ENCODE data around the gene OR5H1. TPM values are rescaled to one million over a fixed set of nuclear protein-coding genes. Genes with fewer than 3 reads are reported as not detected.

OR5H1 gene
- total and polyA plus RNA-seq, 2 of the 4 experiments (the other 2 are of a cell fraction): not detected

GRCh38 chr3:98109807-98110549, 20.5 kb upstream of the OR5H1 start:
- no peak overlapping the region for H3K18ac ChIP-seq (ENCODE audit: low read depth, low read length)
- no peak for TF ChIP-seq SMC3 (IDR thresholded peaks at IDR 0.05; ENCODE audit: low read depth, low read length)
- TF ChIP-seq NFE2L2 (IDR thresholded peaks at IDR 0.05; ENCODE audit: low read depth, low read length): no peak
- TF ChIP-seq POLR2A (IDR thresholded peaks at IDR 0.05; ENCODE audit: low read depth, low read length): no peak
- TF ChIP-seq MAZ (IDR thresholded peaks at IDR 0.05; ENCODE audit: borderline replicate concordance, low read depth, low read length): no peak
- TF ChIP-seq RFX5 (IDR thresholded peaks at IDR 0.05; ENCODE audit: low read depth, low read length): no peak
- no peak for TF ChIP-seq CEBPB (IDR thresholded peaks at IDR 0.05; ENCODE audit: low read depth, low read length)
- no peak for TF ChIP-seq CHD1 (IDR thresholded peaks at IDR 0.05; ENCODE audit: low read depth, low read length)
- TF ChIP-seq FOS (IDR thresholded peaks at IDR 0.05; ENCODE audit: low read depth, low read length): no peak
- TF ChIP-seq ELK1 (IDR thresholded peaks at IDR 0.05; ENCODE audit: borderline replicate concordance, low read depth, low read length): no peak
- no peak for TF ChIP-seq RCOR1 (IDR thresholded peaks at IDR 0.05; ENCODE audit: insufficient replicate concordance, low read length)
- no peak for TF ChIP-seq CTCF (conservative IDR thresholded peaks at IDR 0.05; ENCODE audit: low read depth, low read length)
- no peak for TF ChIP-seq BHLHE40 (IDR thresholded peaks at IDR 0.05; ENCODE audit: low read depth, low read length)
- TF ChIP-seq RAD21 (IDR thresholded peaks at IDR 0.05; ENCODE audit: low read length): no peak
- no peak for TF ChIP-seq USF2 (IDR thresholded peaks at IDR 0.05; ENCODE audit: low read depth, low read length)
- peaks cover 3% of the 10 kb centered on the region; the same call in 1 of the 2 replicates for H3K9me3 ChIP-seq (ENCODE audit: control insufficient read depth, insufficient read depth, low read length)
- ATAC-seq (ENCODE audit: low read depth) (no peak), DNase-seq (no peak)
- H3K9me1 ChIP-seq (ENCODE audit: insufficient read depth, low read length): no peaks in the 10 kb centered on the region
- no peak overlapping the region for H2BK20ac ChIP-seq (ENCODE audit: low read depth, low read length)
- intact Hi-C loops (cut with micrococcal nuclease): no loop called here
- WGBS, 2 experiments (ENCODE audit: extremely low coverage in 2 of 2, insufficient read length in 1 of 2): 30% methylated on average over 2 of the region's 4 CpGs; no CpG with 5 or more reads in 1 of the 2 experiments
- in situ Hi-C loops (cut with MboI; ENCODE audit: low sequenced_read_pairs): no loop called here
- no peaks in the 10 kb centered on the region for H3K36me3 ChIP-seq (ENCODE audit: control insufficient read depth, insufficient read depth, low read length)
- dilution Hi-C loops (cut with HindIII; ENCODE audit: low sequenced_read_pairs, unreplicated experiment): no loop called here
- H3K23ac ChIP-seq (ENCODE audit: low read depth, low read length): no peak overlapping the region
- H2BK5ac ChIP-seq (ENCODE audit: low read depth, low read length, poor library complexity, severe bottlenecking): no peak overlapping the region
- H4K91ac ChIP-seq (ENCODE audit: insufficient read depth, low read depth, low read length): no peak overlapping the region
- no peak overlapping the region for H4K5ac ChIP-seq (ENCODE audit: low read depth, low read length)
- H4K8ac ChIP-seq (ENCODE audit: low read depth in 2 of 2, low read length in 2 of 2): no peak overlapping the region
- no peak overlapping the region for H2AK5ac ChIP-seq (ENCODE audit: low read depth, low read length)
- no peaks in the 10 kb centered on the region for H4K20me1 ChIP-seq (ENCODE audit: insufficient read depth, low read length)
- no peaks in the 10 kb centered on the region for H3K27me3 ChIP-seq (ENCODE audit: control insufficient read depth, insufficient read depth, low read length)
- ChIA-PET CTCF (no interaction called here), POLR2A (ENCODE audit: unreplicated experiment) (no interaction called here)
- no peak overlapping the region for H3K27ac ChIP-seq (ENCODE audit: insufficient read depth, low read length)
- no peak overlapping the region for H3K14ac ChIP-seq (replicated peaks; ENCODE audit: low read depth, low read length)
- H3K9ac ChIP-seq (ENCODE audit: low read depth, low read length): no peak overlapping the region
- H2AK9ac ChIP-seq (replicated peaks; ENCODE audit: low read depth, low read length, poor library complexity): no peak overlapping the region
- H2AFZ ChIP-seq (replicated peaks; ENCODE audit: low read length, poor library complexity): no peak overlapping the region
- H3K79me1 ChIP-seq (ENCODE audit: low read depth in 1 of 2, low read length in 2 of 2): no peaks in the 10 kb centered on the region
- no peak overlapping the region for H3K4me3 ChIP-seq (ENCODE audit: insufficient read depth, low read depth, low read length)
- no peak overlapping the region for H3K4ac ChIP-seq (ENCODE audit: low read depth, low read length)
- no peaks in the 10 kb centered on the region for H3K4me1 ChIP-seq (ENCODE audit: control insufficient read depth, insufficient read depth, low read length)
- no peak overlapping the region for H2BK15ac ChIP-seq (ENCODE audit: low read depth, low read length)
- H3K4me2 ChIP-seq (ENCODE audit: low read depth, low read length): no peak overlapping the region
- no peak overlapping the region for H3K56ac ChIP-seq (ENCODE audit: extremely low read depth, insufficient read depth, low read length)
- BruUV-seq (replicated peaks): no TSS peak
- no peak overlapping the region for H2BK120ac ChIP-seq (ENCODE audit: low read depth, low read length)
